T-cell (primary cell): Measurements from ENCODE around the gene MARCHF11. TPM values are rescaled to one million over a fixed set of nuclear protein-coding genes. Genes with fewer than 3 reads are reported as not detected.

ENCODE experiments used
- ATAC-seq, 4 experiments: fragments of 200-7000 bp in 3 of 4; fragments of 150-1000 bp in 1 of 4; cut with Tn5 transposase; replicated peaks in 1 of 4; 1 replicate in 3 of 4; 2 replicates in 1 of 4; pipeline ENCODE4 v1.10.0; 2021; ENCODE audit warnings: moderate library complexity in 3 of 4, mild to moderate bottlenecking in 2 of 4, moderate number of reproducible peaks in 1 of 4
- CTCF ChIA-PET, 2 donors: fragments of 300-600 bp; sonication (Branson Sonifier 250); formaldehyde crosslinking; loops; one replicate each; lab custom pipeline; 2022; ENCODE audit warnings: antibody characterized with exemption in 2 of 2; lab: Charles Lee
- POLR2A ChIA-PET, 2 donors: fragments of 300-600 bp; sonication (Branson Sonifier 250); formaldehyde crosslinking; loops; one replicate each; lab custom pipeline; 2022; ENCODE audit warnings: antibody characterized with exemption in 2 of 2; lab: Charles Lee
- DNase-seq, 35 experiments: peaks; one replicate each; pipeline versions ENCODE4 v3.0.0 to v3.0.0-alpha.2; 2013 to 2023
- H3K27ac ChIP-seq: one replicate; pipeline ENCODE4 v1.5.1; 2013; ENCODE audit warnings: low read length
- H3K27me3 ChIP-seq, 2 experiments: replicated peaks in 1 of 2; 1 replicate in 1 of 2; 2 replicates in 1 of 2; pipeline versions ENCODE4 v1.6.1 to v1.7.0; 2013; ENCODE audit warnings: low read length in 1 of 2, mixed read lengths in 1 of 2; ENCODE audit not compliant: control insufficient read depth in 2 of 2, insufficient read depth in 2 of 2; ENCODE audit errors: extremely low read depth in 1 of 2
- H3K36me3 ChIP-seq, 2 donors: 1 replicate in 1 of 2; 2 replicates in 1 of 2; pipeline versions ENCODE4 v1.6.1 to v1.7.0; 2013; ENCODE audit warnings: low read length in 1 of 2; ENCODE audit not compliant: control insufficient read depth in 2 of 2, insufficient read depth in 1 of 2; ENCODE audit errors: extremely low read depth in 1 of 2
- H3K4me1 ChIP-seq, 2 experiments: 1 replicate in 1 of 2; 2 replicates in 1 of 2; pipeline versions ENCODE4 v1.6.1 to v1.7.0; 2013; ENCODE audit warnings: low read length in 2 of 2, mixed read lengths in 1 of 2; ENCODE audit not compliant: insufficient read depth in 2 of 2, control insufficient read depth in 1 of 2; ENCODE audit errors: extremely low read depth in 1 of 2
- H3K4me3 ChIP-seq, 2 donors: 1 replicate in 1 of 2; 2 replicates in 1 of 2; pipeline versions ENCODE4 v1.5.1 to v1.7.0; 2013; ENCODE audit warnings: mild to moderate bottlenecking in 2 of 2, low read length in 1 of 2, moderate library complexity in 1 of 2; ENCODE audit not compliant: control insufficient read depth in 1 of 2; ENCODE audit errors: extremely low read depth in 1 of 2
- H3K9me3 ChIP-seq: 2 replicates; pipeline ENCODE4 v1.7.0; 2013
- H3K27ac Mint-ChIP-seq, 2 donors: one replicate each; pipeline ENCODE4 v1.8.0; 2020 to 2021; ENCODE audit warnings: mild to moderate bottlenecking in 2 of 2, mixed read lengths in 2 of 2
- H3K27me3 Mint-ChIP-seq, 2 donors: one replicate each; pipeline ENCODE4 v1.8.0; 2021 to 2022; ENCODE audit warnings: mixed read lengths in 2 of 2
- H3K36me3 Mint-ChIP-seq: one replicate; pipeline ENCODE4 v1.8.0; 2021; ENCODE audit warnings: mixed read lengths
- H3K4me1 Mint-ChIP-seq, 3 donors: one replicate each; pipeline ENCODE4 v1.8.0; 2020 to 2022; ENCODE audit warnings: mixed read lengths in 3 of 3, mild to moderate bottlenecking in 1 of 3
- H3K4me3 Mint-ChIP-seq, 3 donors: one replicate each; pipeline ENCODE4 v1.8.0; 2020 to 2022; ENCODE audit warnings: mild to moderate bottlenecking in 3 of 3, mixed read lengths in 3 of 3, moderate library complexity in 3 of 3
- H3K9me3 Mint-ChIP-seq, 3 donors: one replicate each; pipeline ENCODE4 v1.8.0; 2020 to 2022; ENCODE audit warnings: mixed read lengths in 3 of 3
- WGBS: methylation state at CpG from one replicate; pipeline ENCODE4 v1.1.5; 2013; ENCODE audit warnings: missing lambda C conversion rate; ENCODE audit not compliant: insufficient coverage; 5-methylcytosine and 5-hydroxymethylcytosine counted together
- total RNA-seq, 35 experiments: library from RNA in 6 of 35; stranded (reverse) in 6 of 35; fragments of 120-200 nt in 1 of 35; gene quantifications; one replicate each; pipeline versions ENCODE4 v1.2.1 to v1.2.4 and lab custom pipeline; 2013 to 2026

MARCHF11 gene
- total RNA-seq, 5 donors from 2014 or later (not counting 1 experiment from before 2014, with no cell fraction given) = not detected

DNA sequence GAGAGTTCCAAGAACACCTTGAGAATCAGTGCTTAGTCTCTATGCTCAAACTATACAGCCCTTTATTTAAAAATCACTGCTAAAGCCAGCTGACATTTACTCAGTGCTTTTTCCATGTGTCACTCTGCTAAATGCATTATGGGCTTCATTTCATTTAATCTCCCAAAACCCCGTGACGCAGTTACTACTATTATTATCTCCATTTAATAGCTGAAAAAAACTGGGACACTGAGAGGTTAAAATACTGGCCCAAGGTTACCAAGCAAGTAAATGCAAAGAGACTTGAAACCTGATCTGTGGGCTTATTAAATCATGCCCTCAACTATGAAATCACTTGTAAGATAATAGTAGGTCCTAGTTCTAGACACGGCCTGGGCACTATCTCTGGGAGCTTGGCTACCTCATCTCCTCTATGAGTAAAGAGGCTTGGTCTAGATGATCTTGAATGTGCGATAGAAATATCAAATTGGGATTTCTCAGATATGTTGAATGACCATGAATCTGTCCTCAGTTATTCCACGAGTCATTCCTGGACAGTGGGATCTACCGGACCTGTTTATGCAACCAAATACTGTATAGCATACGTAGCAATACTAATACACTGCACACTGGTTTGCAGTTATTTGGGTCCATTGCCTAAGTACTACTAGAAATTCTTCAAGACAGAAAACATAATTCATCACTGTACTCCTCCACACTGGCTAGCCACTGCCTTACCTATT lies 32.3 kb downstream of the MARCHF11 start:
- H3K4me3 Mint-ChIP-seq = no peak overlapping the region
- H3K27ac Mint-ChIP-seq = no peak overlapping the region
- ATAC-seq (no peak), DNase-seq (no peak)
- H3K4me3 ChIP-seq = no peak overlapping the region
- no peaks in the 10 kb centered on the region for H3K4me1 Mint-ChIP-seq
- ChIA-PET CTCF (no interaction called here), POLR2A (no interaction called here)
- H3K36me3 Mint-ChIP-seq = no peaks in the 10 kb centered on the region
- 73% methylated on average over 4 of the region's 7 CpGs for whole genome bisulfite sequencing
- peaks cover 3 to 14% (median 4%) of the 10 kb centered on the region in 3 donors for H3K9me3 Mint-ChIP-seq
- H3K36me3 ChIP-seq = no peaks in the 10 kb centered on the region
- H3K27ac ChIP-seq = no peak overlapping the region
- no peaks in the 10 kb centered on the region for H3K27me3 ChIP-seq
- H3K27me3 Mint-ChIP-seq = no peaks in the 10 kb centered on the region
- no peaks in the 10 kb centered on the region for H3K9me3 ChIP-seq
- no peaks in the 10 kb centered on the region for H3K4me1 ChIP-seq

DNA sequence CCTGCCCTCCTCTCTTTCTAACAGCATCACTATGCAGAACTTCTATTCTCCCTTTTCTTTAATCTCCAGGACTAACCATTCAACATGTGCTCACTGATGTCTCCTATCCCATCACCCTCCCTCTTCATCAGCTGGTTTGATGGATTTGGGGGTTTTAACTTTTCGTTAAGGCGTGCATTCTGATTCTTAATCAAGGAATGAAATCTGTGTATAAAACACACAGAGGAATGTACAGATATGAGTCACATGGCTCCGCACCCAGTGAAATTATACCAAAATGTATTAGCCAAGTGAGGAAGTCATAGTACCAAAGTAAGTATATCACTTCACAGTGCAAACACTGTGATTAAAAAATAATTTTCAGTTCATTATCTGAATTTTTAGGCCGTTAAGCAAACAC lies 35.2 kb downstream of the MARCHF11 start:
- CTCF ChIA-PET = no interaction called here
- no peak for ATAC-seq
- Histone ChIP-seq H3K4me1 (no peaks in the 10 kb centered on the region), H3K27me3 (no peaks in the 10 kb centered on the region), H3K4me3 (no peak overlapping the region), H3K36me3 (no peaks in the 10 kb centered on the region), H3K9me3 (no peaks in the 10 kb centered on the region), H3K27ac (no peak overlapping the region)
- Mint-ChIP-seq H3K4me3 (no peak overlapping the region), H3K4me1 (no peaks in the 10 kb centered on the region), H3K36me3 (no peaks in the 10 kb centered on the region), H3K9me3 (peaks cover 3 to 11% (median 6%) of the 10 kb centered on the region in 3 donors), H3K27ac (no peak overlapping the region), H3K27me3 (no peaks in the 10 kb centered on the region)
- WGBS = 100% methylated on average over 1 of the region's 4 CpGs
- POLR2A ChIA-PET = no interaction called here
- DNase-seq = no peak

DNA sequence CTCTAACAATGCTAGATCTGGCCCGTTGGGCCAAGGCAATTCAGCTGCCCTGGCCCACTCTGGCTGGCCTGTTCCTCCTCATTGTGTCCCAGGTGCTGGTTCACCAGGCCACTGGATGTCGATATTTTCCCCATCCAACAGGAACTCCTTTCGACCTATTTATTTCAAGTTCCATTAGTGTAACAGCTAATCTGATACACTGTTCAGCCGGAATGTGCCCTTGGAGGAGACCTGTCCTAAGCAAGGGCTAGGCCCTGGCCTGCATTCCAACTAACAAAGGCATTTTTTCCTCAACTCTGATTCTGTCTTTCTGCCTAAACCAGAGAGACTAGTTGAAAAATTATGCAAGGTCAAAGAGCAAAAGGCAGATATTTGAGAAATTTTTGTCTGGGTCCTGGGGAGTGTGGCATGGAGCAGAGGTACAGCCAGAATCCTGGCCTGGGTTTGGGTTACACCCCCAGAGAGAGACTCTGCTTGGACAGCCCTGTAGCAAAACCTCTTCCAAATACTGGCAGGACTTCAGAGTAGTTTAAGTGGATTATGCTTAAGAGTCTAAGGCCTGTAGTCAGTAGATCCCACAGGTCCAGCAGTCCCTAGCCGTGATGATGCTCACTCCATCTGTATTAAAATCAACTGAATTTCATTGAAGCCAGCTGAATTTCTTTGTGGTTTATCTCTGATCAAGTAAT lies 36.1 kb downstream of the MARCHF11 start:
- ATAC-seq (no peak), DNase-seq (no peak)
- no peaks in the 10 kb centered on the region for H3K27me3 Mint-ChIP-seq
- H3K4me3 Mint-ChIP-seq = no peak overlapping the region
- Histone ChIP-seq H3K9me3 (no peaks in the 10 kb centered on the region), H3K36me3 (no peaks in the 10 kb centered on the region), H3K27ac (no peak overlapping the region), H3K4me3 (no peak overlapping the region), H3K27me3 (no peaks in the 10 kb centered on the region), H3K4me1 (no peaks in the 10 kb centered on the region)
- POLR2A ChIA-PET = no interaction called here
- H3K36me3 Mint-ChIP-seq = no peaks in the 10 kb centered on the region
- CTCF ChIA-PET = interaction anchor here in 1 of 2 donors (0.6 kb wide), 1 partner anchor 8 kb away, joined by 5 read pairs; no protein-coding TSS in a partner anchor
- H3K27ac Mint-ChIP-seq = no peak overlapping the region
- H3K9me3 Mint-ChIP-seq = peaks cover 2 to 11% (median 6%) of the 10 kb centered on the region in 3 donors
- no peaks in the 10 kb centered on the region for H3K4me1 Mint-ChIP-seq
- WGBS = 92% methylated on average over 5 of the region's 5 CpGs

DNA sequence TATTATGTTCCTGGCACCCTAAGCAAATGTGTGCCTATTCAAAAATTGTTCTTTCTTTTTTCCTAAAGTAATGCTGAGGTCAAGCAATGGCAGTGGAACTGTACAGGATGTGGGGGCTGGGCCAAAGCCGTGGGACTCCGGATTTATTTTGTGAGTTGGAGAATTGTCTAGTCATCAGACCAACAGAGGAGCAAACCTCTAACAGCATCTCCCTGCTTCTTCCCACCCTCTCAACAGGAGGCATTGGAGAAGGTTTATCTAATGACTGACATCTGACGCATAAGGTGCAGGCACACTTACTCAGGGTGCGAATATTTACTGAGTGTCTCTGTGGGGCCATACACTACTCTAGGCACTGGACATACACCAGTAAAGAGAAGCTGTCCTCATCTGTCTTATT lies 38.6 kb downstream of the MARCHF11 start:
- H3K9me3 ChIP-seq = no peaks in the 10 kb centered on the region
- ATAC-seq (no peak), DNase-seq (no peak)
- H3K4me3 ChIP-seq = no peak overlapping the region
- Mint-ChIP-seq H3K4me3 (no peak overlapping the region), H3K27me3 (no peaks in the 10 kb centered on the region), H3K9me3 (peaks cover 10 to 19% (median 11%) of the 10 kb centered on the region in 3 donors), H3K27ac (no peak overlapping the region), H3K4me1 (no peaks in the 10 kb centered on the region), H3K36me3 (no peaks in the 10 kb centered on the region)
- H3K4me1 ChIP-seq = no peaks in the 10 kb centered on the region
- H3K27me3 ChIP-seq = no peaks in the 10 kb centered on the region
- no peaks in the 10 kb centered on the region for H3K36me3 ChIP-seq
- ChIA-PET CTCF (no interaction called here), POLR2A (no interaction called here)
- no peak overlapping the region for H3K27ac ChIP-seq
- WGBS = 90% methylated on average over 2 of the region's 4 CpGs

DNA sequence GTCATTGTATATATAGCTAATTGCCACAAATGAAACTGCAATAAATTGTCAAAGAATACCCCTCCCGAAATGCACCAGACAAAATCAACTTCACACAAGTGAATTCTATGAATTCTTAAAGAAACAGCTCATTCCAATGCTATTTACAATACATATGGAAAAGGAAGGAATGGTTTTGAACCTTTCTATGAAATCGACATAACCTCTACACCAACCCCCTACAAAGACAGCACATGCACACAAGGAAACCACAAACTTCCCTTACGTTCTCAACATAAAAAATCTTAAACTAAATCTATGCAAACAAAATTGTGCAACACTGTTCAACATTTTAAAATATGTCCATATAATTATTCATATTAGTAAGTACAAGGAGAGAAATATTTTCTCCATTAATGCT lies 39.2 kb downstream of the MARCHF11 start:
- H3K4me1 Mint-ChIP-seq = no peaks in the 10 kb centered on the region
- CTCF ChIA-PET = no interaction called here
- Histone ChIP-seq H3K27me3 (no peaks in the 10 kb centered on the region), H3K36me3 (no peaks in the 10 kb centered on the region), H3K4me3 (no peak overlapping the region), H3K27ac (no peak overlapping the region), H3K4me1 (no peaks in the 10 kb centered on the region), H3K9me3 (no peaks in the 10 kb centered on the region)
- POLR2A ChIA-PET = no interaction called here
- no CpG with 5 or more reads among the region's 3 CpGs for WGBS
- H3K27me3 Mint-ChIP-seq = no peaks in the 10 kb centered on the region
- no peak overlapping the region for H3K27ac Mint-ChIP-seq
- no peak for DNase-seq
- peaks cover 10 to 22% (median 11%) of the 10 kb centered on the region in 3 donors for H3K9me3 Mint-ChIP-seq
- no peak for ATAC-seq
- H3K4me3 Mint-ChIP-seq = no peak overlapping the region
- H3K36me3 Mint-ChIP-seq = no peaks in the 10 kb centered on the region

DNA sequence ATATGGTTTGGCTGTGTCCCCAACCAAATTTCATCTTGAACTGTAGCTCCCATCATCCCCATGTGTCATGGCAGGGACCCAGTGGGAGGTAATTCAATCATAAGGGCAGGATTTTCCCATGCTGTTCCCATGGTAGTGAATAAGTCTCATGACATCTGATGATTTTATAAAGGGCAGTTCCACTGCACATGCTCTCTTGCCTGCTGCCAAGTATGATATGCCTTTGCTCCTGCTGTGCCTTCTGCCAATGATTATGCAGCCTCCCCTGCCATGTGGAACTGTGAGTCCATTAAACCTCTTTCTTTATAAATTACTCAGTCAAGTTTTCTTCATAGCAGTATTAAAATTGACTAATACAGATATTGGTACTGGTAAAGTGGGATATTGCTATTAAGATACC lies 42.4 kb downstream of the MARCHF11 start:
- no peak overlapping the region for H3K27ac Mint-ChIP-seq
- no peak overlapping the region for H3K4me3 Mint-ChIP-seq
- Histone ChIP-seq H3K4me3 (no peak overlapping the region), H3K36me3 (no peaks in the 10 kb centered on the region), H3K9me3 (no peaks in the 10 kb centered on the region), H3K4me1 (no peaks in the 10 kb centered on the region), H3K27ac (no peak overlapping the region), H3K27me3 (no peaks in the 10 kb centered on the region)
- ATAC-seq (no peak), DNase-seq (no peak)
- ChIA-PET CTCF (no interaction called here), POLR2A (no interaction called here)
- H3K27me3 Mint-ChIP-seq = no peaks in the 10 kb centered on the region
- no peaks in the 10 kb centered on the region for H3K36me3 Mint-ChIP-seq
- H3K9me3 Mint-ChIP-seq = peaks cover 7 to 16% (median 14%) of the 10 kb centered on the region in 3 donors
- no peaks in the 10 kb centered on the region for H3K4me1 Mint-ChIP-seq
